NCI-H146 treated with DMSO at 0.1 percent for 48 hours (cell line): ENCODE data around the gene LLPH.

ENCODE experiments used
- DNase-seq: peaks from one replicate; lab custom pipeline; 2025; ENCODE audit not compliant: unreplicated experiment; lab: John Stamatoyannopoulos, UW

The LLPH gene

DNA sequence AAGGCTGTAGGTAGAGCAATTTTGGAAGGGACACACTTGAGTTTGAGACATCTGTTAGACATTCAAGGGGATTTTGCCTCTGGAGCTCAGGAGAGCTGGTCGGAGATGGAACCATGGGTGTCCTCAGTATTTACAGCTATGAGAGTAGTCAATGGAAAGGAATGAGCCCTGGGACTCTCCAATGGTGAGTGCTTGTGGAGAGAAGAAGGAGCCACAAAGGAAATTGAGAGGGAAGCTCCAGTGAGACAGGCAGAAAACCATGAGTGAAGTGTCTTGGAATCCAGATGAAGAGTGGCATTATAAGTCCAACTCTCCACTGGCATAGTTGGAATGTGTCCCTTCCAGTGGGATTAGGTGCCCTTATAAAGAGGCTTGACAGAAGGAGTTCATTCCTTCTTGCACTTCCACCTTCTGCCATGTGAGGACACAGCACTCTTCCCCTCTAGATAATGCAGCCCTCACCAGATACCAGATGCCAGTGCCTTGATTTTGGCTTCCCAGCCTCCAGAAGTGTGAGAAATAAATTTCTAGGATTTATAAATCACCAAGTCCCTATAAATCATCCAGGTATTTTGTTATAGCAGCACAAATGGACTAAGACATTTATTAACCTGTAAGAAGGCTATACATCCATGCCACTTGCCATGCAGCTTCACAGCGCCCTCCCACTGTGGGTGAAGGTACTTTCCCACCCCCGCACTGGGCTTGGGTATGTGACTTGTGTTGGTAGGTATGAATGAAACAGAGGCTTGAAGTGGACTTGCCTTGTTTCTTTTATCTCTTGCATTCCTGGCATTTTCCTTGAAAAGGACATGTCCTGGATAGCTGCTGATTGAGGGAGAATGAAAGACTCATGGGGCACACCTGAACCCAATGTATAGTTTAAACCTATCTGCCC lies 27.3 kb downstream of the LLPH start:
- no peak for DNase-seq

DNA sequence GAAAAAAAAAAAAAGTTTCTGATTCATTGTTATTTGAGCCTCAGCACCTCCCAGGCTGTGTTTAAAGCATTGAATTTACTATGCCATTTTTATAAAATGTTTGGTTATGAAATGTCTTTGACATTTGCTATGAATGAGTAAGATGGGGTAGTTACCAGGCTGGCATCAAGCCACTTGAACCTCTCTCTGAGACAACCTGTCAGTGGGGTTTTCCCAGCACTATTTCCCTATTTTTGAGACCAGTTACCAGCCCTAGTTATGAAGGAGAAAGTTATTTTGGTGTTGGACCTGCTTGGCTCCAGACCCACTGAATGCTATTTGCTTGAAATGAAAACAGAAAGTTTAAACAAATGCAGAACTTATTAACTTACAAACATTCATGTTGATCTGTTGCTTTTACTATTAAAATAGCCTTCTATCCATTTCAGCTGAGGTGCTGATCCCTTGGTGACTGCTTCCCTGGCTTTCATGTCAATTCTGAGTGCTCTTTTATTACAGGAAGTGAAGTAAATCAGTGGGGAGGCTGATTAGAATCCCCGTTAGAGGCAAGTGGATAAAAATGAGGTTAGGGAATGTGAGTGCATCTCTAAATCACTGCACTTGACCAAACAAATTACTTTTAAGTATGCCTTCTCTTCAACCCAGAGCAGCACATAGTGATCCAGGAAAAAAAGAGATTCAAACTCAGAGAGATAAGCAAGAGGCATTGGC lies 37.8 kb downstream of the LLPH start:
- no peak for DNase-seq

DNA sequence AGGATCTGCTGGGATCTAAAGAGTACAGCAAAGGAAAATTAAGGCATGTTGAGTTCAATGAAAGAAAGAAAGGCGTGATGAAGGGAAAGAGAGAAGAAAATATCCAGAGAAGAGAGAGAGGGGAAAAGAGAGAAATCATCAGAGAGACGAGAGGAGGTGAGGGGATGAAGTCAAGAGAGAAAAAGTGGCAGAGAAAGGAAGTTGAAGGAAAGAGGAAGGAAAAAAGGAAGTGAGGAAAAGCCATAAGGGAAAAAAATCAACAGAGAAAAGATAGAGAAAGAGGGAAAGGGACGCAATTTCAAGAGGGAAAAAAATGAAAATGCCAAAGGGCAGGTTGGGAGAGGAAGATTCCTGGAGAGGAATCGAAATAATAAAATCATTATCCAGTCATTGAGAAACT lies 40.4 kb downstream of the LLPH start:
- DNase-seq: no peak

DNA sequence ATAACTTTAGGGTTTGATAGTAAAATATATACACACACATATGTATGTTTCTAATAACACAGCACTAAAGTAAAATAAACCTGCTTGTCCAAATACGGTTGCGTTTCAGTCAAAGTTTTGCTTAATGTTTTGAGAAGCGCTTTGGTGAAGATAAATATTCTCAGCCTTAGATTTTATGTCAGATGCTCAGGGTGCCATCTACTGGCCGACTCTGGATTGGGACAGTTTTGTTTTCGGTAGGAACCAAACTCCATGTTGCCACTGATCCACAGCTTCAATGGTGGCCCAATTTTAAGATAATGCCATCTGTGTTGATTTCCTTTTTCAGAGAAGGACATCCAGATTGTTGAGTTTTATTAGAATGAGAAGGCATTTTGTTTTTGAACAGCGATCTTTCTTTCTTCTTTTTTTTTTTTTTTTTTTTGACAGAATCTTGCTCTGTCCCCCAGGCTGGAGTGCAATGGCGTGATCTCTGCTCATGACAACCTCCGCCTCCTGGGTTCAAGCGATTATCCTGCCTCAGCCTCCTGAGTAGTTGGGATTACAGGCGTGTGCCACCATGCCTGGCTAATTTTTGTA lies 43.1 kb downstream of the LLPH start:
- no peak for DNase-seq

DNA sequence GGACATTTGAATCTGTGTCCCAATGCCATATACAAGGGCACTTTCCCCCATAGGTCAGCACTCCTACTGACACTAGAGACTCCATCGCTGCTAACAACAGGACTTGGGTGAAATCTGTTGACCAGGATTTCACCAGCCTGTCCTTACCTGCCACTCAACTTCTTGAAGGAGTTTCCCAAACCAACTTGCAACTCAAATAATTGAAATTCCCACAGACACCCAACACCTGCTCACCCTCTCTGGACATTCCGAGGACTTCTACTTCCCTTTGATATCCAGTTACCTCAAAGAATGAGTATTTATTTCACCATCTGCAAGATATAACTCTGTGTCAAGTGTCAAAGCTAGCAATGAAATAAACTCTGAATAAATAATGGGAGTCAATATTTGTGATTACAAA lies 44.6 kb downstream of the LLPH start:
- no peak for DNase-seq

DNA sequence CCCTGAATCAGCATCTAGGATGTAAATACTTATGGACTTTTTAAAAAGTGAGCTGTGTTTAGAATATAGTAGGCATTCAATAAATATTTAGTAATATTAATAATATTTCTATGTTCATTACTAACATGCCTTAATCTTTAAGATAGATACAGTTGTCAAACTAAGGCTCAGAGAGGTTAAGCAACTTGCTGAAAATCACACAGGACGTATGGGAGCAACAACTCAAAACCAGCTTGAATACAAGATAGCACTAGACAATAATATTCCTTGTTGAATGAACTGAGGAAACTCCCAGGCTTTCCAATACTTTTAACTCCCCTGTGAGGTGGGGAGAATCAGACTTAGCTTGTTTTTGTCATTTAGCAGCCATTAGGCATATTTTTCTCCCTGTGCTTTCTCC lies 45.3 kb downstream of the LLPH start:
- DNase-seq: no peak

DNA sequence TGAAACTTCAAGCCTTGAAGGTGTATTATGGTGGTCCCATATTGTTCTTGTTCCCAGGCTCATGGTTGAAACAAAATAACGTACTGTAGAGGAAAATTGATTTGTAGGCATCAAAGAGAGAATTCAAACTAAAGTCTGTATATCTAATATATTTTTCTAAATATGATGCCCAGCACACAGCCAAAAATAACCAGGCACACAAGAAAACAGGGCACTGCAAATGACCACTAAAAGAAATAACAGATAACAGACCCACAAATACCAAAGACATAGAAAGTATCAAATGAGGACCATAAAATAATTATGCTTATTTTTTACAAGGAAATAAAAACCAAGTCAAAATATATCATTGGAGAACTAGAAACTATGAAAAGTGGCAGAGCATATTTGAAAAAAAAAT lies 46.8 kb downstream of the LLPH start:
- no peak for DNase-seq

DNA sequence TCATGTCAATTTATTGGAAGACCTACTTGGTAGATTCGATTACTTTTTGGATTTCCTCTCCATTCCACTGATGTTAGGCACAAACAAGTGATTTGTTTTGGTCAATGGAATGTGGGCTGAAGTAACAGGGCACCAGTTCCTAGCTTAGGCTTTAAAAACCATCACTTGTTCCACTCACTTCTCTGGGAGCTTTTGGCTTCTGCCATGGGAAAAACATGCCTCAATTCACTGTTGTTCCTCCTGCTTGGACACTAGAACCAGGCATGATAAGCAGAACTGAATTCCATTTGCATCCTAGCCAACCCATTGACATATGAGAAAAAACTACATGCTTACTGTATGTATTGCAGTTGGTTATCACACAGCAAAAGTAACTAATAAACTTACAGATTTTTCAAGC lies 47.8 kb downstream of the LLPH start:
- DNase-seq: no peak

DNA sequence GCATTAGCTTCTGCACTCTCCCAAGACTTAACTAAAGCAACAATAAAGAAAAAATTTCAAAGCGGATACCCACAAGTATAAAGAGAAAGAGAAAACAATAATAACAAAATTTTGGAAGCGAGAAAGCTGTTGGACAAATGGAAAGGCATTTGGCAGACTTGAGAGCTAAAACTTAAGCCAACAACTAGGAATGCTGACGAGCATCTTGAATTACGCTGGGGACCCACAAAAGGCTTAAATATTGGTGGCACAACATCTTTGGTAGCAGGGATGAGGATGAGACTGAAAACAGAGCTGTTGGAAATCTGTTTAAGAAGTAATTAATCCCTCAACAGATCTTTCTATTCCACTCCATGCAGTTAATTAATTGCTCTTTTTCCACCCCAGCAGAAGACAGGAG lies 49.8 kb downstream of the LLPH start:
- DNase-seq: no peak

DNA sequence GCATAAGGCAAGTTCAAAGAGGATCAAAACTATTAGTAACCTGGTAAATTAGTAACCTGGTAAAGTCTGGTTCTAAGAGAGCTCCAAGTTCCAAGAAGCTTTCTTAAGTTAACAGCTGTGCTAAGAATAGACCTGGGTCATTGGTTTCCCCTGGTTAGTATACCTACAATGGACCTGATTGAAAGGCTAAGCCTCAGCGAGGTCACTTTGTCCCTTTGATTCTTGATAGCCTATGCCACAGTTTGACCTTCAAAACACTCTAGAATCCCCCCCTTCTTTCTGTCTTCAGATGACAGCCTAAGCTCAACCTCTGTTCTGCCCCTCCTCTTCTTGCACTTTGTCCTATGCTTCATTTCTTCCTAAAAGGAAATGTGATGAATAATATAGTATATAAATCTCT lies 53.0 kb downstream of the LLPH start:
- DNase-seq: no peak

DNA sequence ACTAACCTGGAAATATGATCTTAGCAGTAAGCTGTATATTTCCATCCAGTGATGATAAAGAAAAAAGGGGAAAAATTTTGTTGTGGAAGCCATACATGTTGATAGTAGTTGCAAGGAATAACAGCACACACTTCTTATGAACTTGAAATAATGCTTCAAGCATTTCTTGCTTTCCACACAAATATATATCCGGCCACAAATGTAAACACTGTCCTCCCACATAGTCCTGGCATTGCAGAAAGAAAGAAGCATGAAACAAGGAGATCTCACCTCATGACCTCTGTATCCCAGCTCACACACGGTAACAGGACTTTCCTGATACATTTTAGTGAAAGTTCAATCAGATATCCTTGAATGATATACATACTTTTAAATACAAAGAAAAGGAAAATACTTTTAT lies 56.0 kb downstream of the LLPH start:
- no peak for DNase-seq

DNA sequence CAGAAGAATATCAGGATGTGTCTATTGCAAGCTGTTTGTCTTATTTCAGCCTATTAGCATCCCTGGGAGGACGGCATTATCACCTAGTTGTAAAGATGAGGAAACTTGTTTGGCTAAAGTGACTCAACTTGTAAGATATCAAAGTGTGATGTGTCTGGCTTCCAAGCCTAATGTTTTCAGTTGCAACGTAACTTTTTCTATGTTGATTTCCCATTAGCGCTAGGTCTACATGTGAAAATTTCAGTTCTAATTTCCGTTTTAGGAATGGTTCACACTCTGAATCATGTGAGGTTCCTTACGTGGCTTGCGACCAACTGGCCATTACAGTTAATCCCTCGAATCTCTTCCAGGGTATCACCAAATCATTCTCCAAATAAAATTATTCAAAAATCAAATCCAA lies 58.0 kb downstream of the LLPH start:
- no peak for DNase-seq

DNA sequence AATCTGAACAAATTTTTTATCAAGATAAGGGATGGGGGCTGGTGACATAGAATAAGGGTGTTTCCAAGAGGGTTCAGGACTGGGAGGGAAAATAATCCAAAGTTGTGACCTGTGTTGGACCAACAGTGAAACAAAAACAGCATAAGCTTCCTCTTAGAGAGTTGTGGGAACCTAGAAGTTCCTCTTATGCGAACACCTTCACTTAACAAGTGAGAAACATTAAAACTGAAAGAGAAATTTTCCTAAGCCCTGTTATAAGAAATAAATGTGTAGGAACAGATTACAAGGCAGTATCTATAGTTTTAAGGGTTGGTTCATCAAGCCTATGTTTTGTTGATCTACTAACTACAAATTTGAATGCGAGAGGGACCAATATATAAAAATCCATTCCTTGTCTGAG lies 58.4 kb downstream of the LLPH start:
- no peak for DNase-seq

DNA sequence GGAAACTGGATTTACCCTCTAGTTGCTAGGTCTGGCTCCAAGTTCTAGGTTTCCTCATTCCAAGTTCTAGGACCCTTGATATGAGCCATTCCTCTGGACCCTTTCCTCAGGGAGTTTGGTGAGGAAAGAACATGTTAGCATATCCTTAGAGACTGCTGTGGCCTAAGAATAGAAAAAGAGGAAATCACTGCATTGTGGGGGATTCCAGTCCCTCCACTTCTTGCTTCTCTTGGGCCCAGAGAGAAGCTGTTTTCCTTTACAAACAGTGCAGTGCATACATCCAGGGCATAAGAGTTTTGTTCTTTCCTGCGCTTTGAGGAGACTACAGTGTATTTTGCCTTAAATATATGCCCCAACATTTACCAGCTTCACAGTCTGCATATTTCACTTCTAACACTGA lies 59.0 kb downstream of the LLPH start:
- DNase-seq: no peak

DNA sequence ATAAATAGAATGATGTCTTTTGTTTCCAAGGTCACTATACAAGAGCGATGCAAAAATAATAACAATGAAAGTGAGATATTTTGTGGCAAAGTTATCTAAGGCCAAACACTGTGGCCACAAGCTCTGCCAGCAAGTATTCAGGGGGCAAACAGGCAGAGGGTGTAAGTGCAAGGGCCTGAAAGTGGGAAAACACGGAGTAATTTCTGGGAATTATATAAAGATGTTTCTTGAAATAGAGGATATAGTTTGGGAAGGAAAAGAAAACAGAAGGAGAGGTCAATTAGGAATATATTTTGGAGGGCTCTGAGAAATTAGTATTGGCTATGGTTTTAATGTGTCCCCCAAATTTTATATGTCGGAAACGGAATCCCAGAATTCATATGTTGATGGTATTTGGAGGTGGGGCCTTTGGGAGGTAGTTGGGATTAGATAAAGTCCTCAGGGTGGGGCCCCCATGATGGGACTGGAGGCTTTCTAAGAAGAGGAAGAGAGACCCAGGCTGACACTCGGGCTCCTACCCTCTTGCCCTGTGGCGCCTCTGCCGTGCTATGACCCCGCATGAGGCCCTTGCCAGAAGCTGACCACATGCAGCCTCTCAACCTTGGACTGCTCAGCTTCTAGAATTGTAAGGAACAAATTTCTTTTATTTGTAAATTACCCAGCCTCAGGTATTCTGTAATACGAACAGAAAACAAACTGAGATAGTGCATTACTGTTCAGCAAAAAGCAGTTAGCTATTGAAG lies 60.0 kb downstream of the LLPH start:
- DNase-seq: no peak

DNA sequence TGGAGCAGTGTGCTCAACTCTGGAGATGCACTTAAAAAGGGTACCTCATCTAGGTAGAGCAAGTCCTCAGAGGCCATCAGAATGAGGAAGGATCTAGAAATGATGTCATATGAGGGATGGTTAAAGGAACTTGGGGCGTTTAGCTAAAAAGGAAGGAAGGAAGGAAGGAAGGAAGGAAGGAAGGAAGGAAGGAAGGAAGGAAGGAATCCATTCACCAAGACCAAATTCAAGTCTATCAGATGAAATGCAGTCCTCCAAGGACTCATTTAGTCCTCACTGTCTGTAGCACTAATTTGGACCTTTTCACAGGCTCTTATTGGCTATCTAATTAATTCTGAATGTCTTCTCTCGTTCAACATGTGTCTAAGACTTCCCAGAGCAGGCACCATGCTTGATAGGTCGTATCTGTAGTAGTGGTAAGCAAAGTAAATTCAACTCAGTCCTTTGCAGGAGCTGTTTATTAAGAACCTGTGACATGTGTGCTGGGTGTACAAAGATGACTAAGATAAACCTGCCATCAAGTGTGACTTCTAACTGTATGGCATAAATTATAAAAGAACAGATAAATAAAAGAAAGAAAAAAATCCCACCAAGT lies 63.5 kb downstream of the LLPH start:
- no peak for DNase-seq
